K562 (cell line): ENCODE results near the gene YAF2. TPM values are rescaled to one million over a fixed set of nuclear protein-coding genes. Genes with fewer than 3 reads are reported as not detected.

ENCODE experiments used
- ATAC-seq: fragments of 200-7000 bp; cut with Tn5 transposase; 3 replicates; pipeline ENCODE4 v1.9.1; 2020; ENCODE audit warnings: moderate library complexity
- BruUV-seq: library from RNA; stranded (reverse); fragments of 400-500 nt; replicated peaks from 2 replicates; lab custom pipeline; 2021; lab: Mats Ljungman, UMichigan
- CTCF ChIA-PET: fragments of 300-600 bp; formaldehyde crosslinking; extraction: SDS; loops from one replicate; lab custom pipeline; 2021; ENCODE audit warnings: low intra/inter-chr PET ratio; lab: Yijun Ruan, JAX
- POLR2A ChIA-PET: fragments of 300-600, 350-650 bp; sonication (Branson Sonifier 250); formaldehyde crosslinking; extraction: SDS; loops from one replicate; lab custom pipeline; 2021; ENCODE audit warnings: antibody characterized with exemption, inconsistent platforms; lab: Yijun Ruan, JAX
- DNase-seq, 4 experiments: peaks; one replicate each; pipeline versions ENCODE4 v3.0.0 to v3.0.0-alpha.2; 2011 to 2018; ENCODE audit warnings: low spot score in 3 of 4, mixed read lengths in 3 of 4; ENCODE audit errors: extremely low read depth in 1 of 4
- FAIRE-seq: peaks from 2 replicates; lab custom pipeline; 2011; peaks lifted over from hg19 to GRCh38; lab: Jason Lieb, UNC
- H2AFZ ChIP-seq: 2 replicates; pipeline ENCODE4 v1.6.0; 2011; ENCODE audit warnings: low read depth, low read length, control low read depth, inconsistent platforms
- H3K27ac ChIP-seq: fragments of 200-600 bp; 3 replicates; pipeline ENCODE4 v1.8.0; 2011; ENCODE audit warnings: low read depth, mild to moderate bottlenecking, control low read depth, inconsistent platforms, low read length, moderate library complexity, mixed read lengths; ENCODE audit errors: extremely low read depth
- H3K27me3 ChIP-seq, 2 experiments: fragments of 300-600 bp in 1 of 2; 2 replicates in 1 of 2; 3 replicates in 1 of 2; pipeline versions ENCODE4 v1.6.0 to v1.8.0; 2011; ENCODE audit warnings: inconsistent platforms in 2 of 2, low read length in 2 of 2, mild to moderate bottlenecking in 1 of 2, mixed read lengths in 1 of 2, moderate library complexity in 1 of 2; ENCODE audit not compliant: control insufficient read depth in 2 of 2, insufficient read depth in 2 of 2
- H3K36me3 ChIP-seq: fragments of 300-600 bp; 3 replicates; pipeline ENCODE4 v1.8.0; 2011; ENCODE audit warnings: mild to moderate bottlenecking, low read length, inconsistent platforms; ENCODE audit not compliant: control insufficient read depth, insufficient read depth
- H3K4me1 ChIP-seq, 2 experiments: fragments of 200-600 bp in 1 of 2; replicated peaks in 1 of 2; 2 replicates in 1 of 2; 3 replicates in 1 of 2; pipeline versions ENCODE4 v1.5.1 to v1.8.0; 2011; ENCODE audit warnings: inconsistent platforms in 2 of 2, low read length in 2 of 2, mild to moderate bottlenecking in 1 of 2, mixed read lengths in 1 of 2, moderate library complexity in 1 of 2; ENCODE audit not compliant: control insufficient read depth in 2 of 2, insufficient read depth in 2 of 2
- H3K4me2 ChIP-seq: 2 replicates; pipeline ENCODE4 v1.6.1; 2011; ENCODE audit warnings: low read length, control low read depth, inconsistent platforms, mixed read lengths; ENCODE audit not compliant: insufficient read depth
- H3K4me3 ChIP-seq: fragments of 200-600 bp; sonication (generic), shearing (Covaris generic); 2 replicates; pipeline ENCODE4 v1.5.1; 2016; ENCODE audit warnings: control low read depth, inconsistent platforms
- H3K79me2 ChIP-seq: fragments of 200-600 bp; 3 replicates; pipeline ENCODE4 v1.8.0; 2011; ENCODE audit warnings: low read length, inconsistent platforms; ENCODE audit not compliant: control insufficient read depth, insufficient read depth
- H3K9ac ChIP-seq, 2 experiments: 2 replicates each; pipeline versions ENCODE4 v1.6.0 to v1.6.1; 2011; ENCODE audit warnings: low read depth in 2 of 2, low read length in 2 of 2, control low read depth in 1 of 2, inconsistent platforms in 1 of 2, mild to moderate bottlenecking in 1 of 2, mixed read lengths in 1 of 2; ENCODE audit not compliant: insufficient read depth in 1 of 2
- H3K9me1 ChIP-seq: one replicate; pipeline ENCODE4 v1.6.0; 2011; ENCODE audit warnings: inconsistent platforms, mild to moderate bottlenecking, low read length, moderate library complexity; ENCODE audit not compliant: control insufficient read depth, insufficient read depth
- H3K9me3 ChIP-seq: replicated peaks from 2 replicates; pipeline ENCODE4 v1.5.1; 2011; ENCODE audit warnings: low read depth, low read length, inconsistent platforms; ENCODE audit not compliant: control insufficient read depth, insufficient read depth
- H4K20me1 ChIP-seq: replicated peaks from 2 replicates; pipeline ENCODE4 v1.6.1; 2011; ENCODE audit warnings: low read length, inconsistent platforms, mixed read lengths; ENCODE audit not compliant: control insufficient read depth, insufficient read depth
- BCOR ChIP-seq: fragments of 450-650 bp; IDR thresholded peaks from 2 replicates; pipeline ENCODE4 v1.6.1; 2016
- CEBPB ChIP-seq: fragments of 450-650 bp; IDR thresholded peaks from 2 replicates; pipeline ENCODE4 v1.6.1; 2016; ENCODE audit warnings: missing genetic modification characterization, missing compliant biosample characterization
- DNMT1 ChIP-seq: fragments of 450-650 bp; IDR thresholded peaks from 2 replicates; pipeline ENCODE4 v1.6.1; 2016; ENCODE audit warnings: antibody characterized with exemption, mild to moderate bottlenecking
- FOS ChIP-seq: IDR thresholded peaks from 3 replicates; pipeline ENCODE4 v1.6.1; 2011; ENCODE audit not compliant: insufficient read length; ENCODE audit errors: extremely low read depth
- PREB ChIP-seq: sonication (generic); formaldehyde crosslinking; IDR thresholded peaks from 2 replicates; pipeline ENCODE4 v1.8.1; 2023; ENCODE audit warnings: mild to moderate bottlenecking, missing genetic modification reagents
- SIX5 ChIP-seq, 2 experiments: IDR thresholded peaks; 2 replicates each; pipeline ENCODE4 v1.6.1; 2011; ENCODE audit warnings: low read length in 2 of 2, borderline replicate concordance in 1 of 2, low read depth in 1 of 2, mild to moderate bottlenecking in 1 of 2, moderate library complexity in 1 of 2; ENCODE audit not compliant: insufficient read depth in 1 of 2
- TCF7 ChIP-seq: sonication (generic); IDR thresholded peaks from 2 replicates; pipeline ENCODE4 v1.6.1; 2016; ENCODE audit warnings: antibody characterized with exemption, borderline replicate concordance
- WGBS: fragments of 100-300 bp; shearing (Covaris generic); methylation state at CpG from one replicate; pipeline ENCODE4 v1.1.6; 2016; ENCODE audit warnings: low coverage, mixed read lengths; ENCODE audit not compliant: insufficient coverage; ENCODE audit errors: missing lambda C conversion rate; 5-methylcytosine and 5-hydroxymethylcytosine counted together
- in situ Hi-C: fragments of 300-500 bp; cut with MboI; formaldehyde crosslinking; loops from 4 replicates; pipeline ENCODE4 v1.15.0; 2018; ENCODE audit warnings: inconsistent platforms, mixed read lengths
- intact Hi-C: fragments of 100-400 bp; cut with micrococcal nuclease; formaldehyde crosslinking; loops from 2 replicates; pipeline ENCODE4 v1.14.2; 2022
- polyA plus RNA-seq, 8 experiments: library from polyadenylated mRNA; depleted of rRNA in 4 of 8; stranded (reverse) in 5 of 8; unstranded in 3 of 8; fragments of >200 nt; fragmentation: Nextera tagmentation in 2 of 8; fragmentation: Illumina TruSeq in 1 of 8; extraction: Ambion mirVana in 2 of 8; extraction: Trizol in 1 of 8; gene quantifications; 2 replicates each; pipeline versions ENCODE4 v1.2.1 to v1.2.3, GENCODE V29; 2011 to 2014; ENCODE audit warnings: inconsistent platforms in 1 of 8, missing spikeins in 1 of 8
- total RNA-seq, 7 experiments: library from RNA; depleted of rRNA in 6 of 7; stranded (reverse); fragments of >200 nt in 6 of 7; fragmentation: Illumina TruSeq in 2 of 7; extraction: Trizol in 2 of 7; gene quantifications; 2 replicates each; pipeline versions ENCODE4 v1.2.1 to v1.2.3, GENCODE V29; 2011 to 2021; ENCODE audit warnings: low replicate concordance in 1 of 7

YAF2 gene
- total and polyA plus RNA-seq, 9 of the 15 experiments (the other 6 are each of a cell fraction or from before 2014, with no cell fraction given): 10.6 to 26.4 (median 21.3) TPM

GRCh38 chr12:42240131-42240750, 2.2 kb upstream of the YAF2 start:
- H3K27me3 ChIP-seq: no peaks in the 10 kb centered on the region
- TF ChIP-seq DNMT1: no peak
- TF ChIP-seq BCOR: no peak
- TF ChIP-seq PREB (CRISPR knock-in tag): no peak
- TF ChIP-seq CEBPB (tag): no peak
- no peak for TF ChIP-seq TCF7
- TF ChIP-seq FOS: no peak
- no peak for TF ChIP-seq SIX5 (IDR thresholded peaks at IDR 0.05; ENCODE audit: borderline replicate concordance in 1 of 2, insufficient read depth in 1 of 2, low read depth in 1 of 2, low read length in 2 of 2)
- no peaks in the 10 kb centered on the region for H3K9me3 ChIP-seq
- FAIRE-seq (no peak), DNase-seq (no peak), ATAC-seq (no peak)
- H3K27ac ChIP-seq: no peak overlapping the region
- H3K4me2 ChIP-seq: no peak overlapping the region
- no peaks in the 10 kb centered on the region for H3K9me1 ChIP-seq
- peaks cover 6% of the 10 kb centered on the region; the same call in 2 of the 3 replicates for H3K36me3 ChIP-seq
- WGBS: 89% methylated on average over 11 of the region's 11 CpGs
- H3K79me2 ChIP-seq: peaks cover 37% of the 10 kb centered on the region
- POLR2A ChIA-PET: interaction anchor here (0.7 kb wide), 1 partner anchor 20 kb away, joined by 3 read pairs; no protein-coding TSS in a partner anchor
- CTCF ChIA-PET: no interaction called here
- H4K20me1 ChIP-seq: no peaks in the 10 kb centered on the region
- no peak overlapping the region for H3K4me3 ChIP-seq
- peaks cover 5 to 14% of the 10 kb centered on the region in 2 experiments; a peak in 3 of 5 replicates for H3K4me1 ChIP-seq
- in situ Hi-C loops: no loop called here
- no peak overlapping the region for H3K9ac ChIP-seq
- intact Hi-C loops: no loop called here
- H2AFZ ChIP-seq: no peak overlapping the region
- BruUV-seq: no TSS peak
